Neural progenitor cell (in vitro differentiated cells): ENCODE data around the gene DGKD.

Experiments
- EZH2 ChIP-seq: fragments of 200-600 bp; sonication (generic); IDR thresholded peaks from 2 replicates; pipeline ENCODE4 v1.6.1; 2017; ENCODE audit warnings: antibody characterized with exemption, mild to moderate bottlenecking, moderate library complexity
- EZH2phosphoT487 ChIP-seq: fragments of 200-600 bp; sonication (generic); IDR thresholded peaks from 2 replicates; pipeline ENCODE4 v1.6.1; 2017; ENCODE audit warnings: antibody characterized with exemption
- TF ChIP-seq, protein P1 (sequence below): fragments of 200-600 bp; sonication (generic); IDR thresholded peaks from 2 replicates; pipeline ENCODE4 v1.5.1; 2017; ENCODE audit warnings: antibody characterized with exemption, mild to moderate bottlenecking

DNA sequence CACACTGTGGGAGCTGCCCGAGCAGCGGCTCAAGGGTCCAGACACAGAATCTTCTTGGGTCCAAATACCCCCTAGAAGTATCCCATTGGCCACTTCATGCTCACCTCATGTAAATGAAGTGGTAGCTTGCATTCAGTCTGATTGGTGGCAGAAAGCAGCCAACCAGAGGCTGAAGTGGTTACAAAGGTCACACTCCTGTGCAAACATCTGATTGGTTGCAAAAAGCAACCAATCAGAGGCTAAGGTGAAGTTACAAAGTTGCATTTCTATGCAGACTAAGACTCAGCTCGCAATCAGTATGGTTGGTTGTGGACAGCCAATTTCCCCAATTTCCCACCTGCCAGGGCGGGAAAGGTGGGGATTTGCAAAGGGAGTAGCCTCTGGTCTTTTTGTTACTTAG is 94.3 kb downstream of the DGKD start:
- TF ChIP-seq, protein P1, sequence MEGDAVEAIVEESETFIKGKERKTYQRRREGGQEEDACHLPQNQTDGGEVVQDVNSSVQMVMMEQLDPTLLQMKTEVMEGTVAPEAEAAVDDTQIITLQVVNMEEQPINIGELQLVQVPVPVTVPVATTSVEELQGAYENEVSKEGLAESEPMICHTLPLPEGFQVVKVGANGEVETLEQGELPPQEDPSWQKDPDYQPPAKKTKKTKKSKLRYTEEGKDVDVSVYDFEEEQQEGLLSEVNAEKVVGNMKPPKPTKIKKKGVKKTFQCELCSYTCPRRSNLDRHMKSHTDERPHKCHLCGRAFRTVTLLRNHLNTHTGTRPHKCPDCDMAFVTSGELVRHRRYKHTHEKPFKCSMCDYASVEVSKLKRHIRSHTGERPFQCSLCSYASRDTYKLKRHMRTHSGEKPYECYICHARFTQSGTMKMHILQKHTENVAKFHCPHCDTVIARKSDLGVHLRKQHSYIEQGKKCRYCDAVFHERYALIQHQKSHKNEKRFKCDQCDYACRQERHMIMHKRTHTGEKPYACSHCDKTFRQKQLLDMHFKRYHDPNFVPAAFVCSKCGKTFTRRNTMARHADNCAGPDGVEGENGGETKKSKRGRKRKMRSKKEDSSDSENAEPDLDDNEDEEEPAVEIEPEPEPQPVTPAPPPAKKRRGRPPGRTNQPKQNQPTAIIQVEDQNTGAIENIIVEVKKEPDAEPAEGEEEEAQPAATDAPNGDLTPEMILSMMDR = no peak
- TF ChIP-seq EZH2phosphoT487 = no peak
- TF ChIP-seq EZH2 = no peak
